ENCODE data around the gene FTO.

The FTO gene

DNA sequence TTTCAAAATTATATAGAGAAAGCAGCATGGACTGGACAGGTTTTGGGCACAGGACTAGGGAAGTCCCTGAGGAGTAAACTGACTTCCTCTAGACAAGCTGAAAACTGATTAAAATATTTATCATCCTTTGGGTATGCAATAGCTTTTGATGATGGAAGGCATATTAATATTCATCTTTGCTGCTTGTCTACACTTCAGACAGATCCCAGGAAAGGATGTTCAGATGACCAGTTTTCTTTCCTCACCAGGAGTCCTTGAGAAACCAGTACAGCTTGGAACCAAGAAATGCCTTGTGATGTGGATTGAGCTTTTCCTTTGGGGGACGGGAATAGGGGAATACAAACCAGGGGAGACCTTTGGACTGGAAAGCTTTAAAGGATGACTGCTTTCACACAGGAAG is 195.5 kb downstream of the FTO start:
- no peak for DNase-seq (ENCODE audit: low spot score)

DNA sequence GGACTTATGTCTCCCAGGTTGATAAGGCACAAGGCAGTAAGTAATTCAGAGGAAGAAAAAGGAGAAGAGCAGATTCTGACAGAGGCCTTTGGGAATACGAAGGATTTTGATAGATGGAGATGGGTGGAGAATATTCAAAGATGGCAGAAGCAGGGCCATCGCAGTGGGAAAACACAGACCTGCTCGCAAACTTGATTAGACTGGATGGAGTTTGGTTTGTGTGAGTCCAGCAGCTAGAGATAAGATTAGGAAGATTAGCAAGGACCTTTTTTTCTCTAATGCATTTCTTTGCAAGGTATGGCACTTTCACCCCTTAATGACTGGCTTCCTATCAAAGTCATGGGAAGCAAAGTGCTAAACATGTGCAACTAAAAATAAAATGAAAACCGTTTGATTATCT is 196.7 kb downstream of the FTO start:
- DNase-seq (ENCODE audit: low spot score), result no peak

DNA sequence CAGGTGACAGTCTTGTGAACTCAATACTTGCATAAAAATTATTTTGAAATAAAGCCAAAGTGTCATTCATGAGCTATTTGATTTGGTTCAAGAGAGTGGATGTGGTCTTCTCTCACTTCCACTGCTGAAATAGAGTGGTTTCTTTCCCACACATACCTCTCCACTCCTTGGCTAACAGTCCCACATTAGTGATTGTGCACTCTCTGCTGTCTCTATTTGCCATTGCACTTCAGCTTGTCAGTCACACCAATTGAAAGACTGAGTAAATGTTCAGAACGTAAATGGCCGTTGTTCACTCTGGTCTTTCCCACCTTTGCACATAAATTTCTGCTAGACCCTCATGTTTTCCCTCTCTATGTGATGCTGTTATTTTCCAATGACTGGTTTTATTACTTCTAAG is 197.5 kb downstream of the FTO start:
- DNase-seq (ENCODE audit: low spot score), result no peak

DNA sequence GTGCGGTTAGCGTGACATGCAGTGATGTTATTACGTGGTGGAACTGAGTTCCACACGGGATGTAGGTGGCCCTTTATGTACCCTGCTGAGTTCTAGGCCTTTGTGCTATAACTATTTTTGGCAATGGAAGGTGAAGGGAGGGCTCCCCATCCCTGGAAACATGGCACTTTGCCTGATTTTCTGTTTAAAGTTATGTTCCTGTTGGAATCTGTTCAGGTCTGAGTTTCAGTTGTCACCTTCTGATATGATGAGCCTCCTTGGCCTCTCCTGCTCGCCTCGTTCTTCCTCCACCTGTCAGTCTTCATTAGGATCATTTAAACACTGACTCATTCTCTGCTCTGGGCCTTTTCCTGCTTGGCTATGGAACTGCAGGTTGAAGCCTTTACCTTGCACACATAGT is 200.6 kb downstream of the FTO start:
- DNase-seq (ENCODE audit: low spot score), result no peak

DNA sequence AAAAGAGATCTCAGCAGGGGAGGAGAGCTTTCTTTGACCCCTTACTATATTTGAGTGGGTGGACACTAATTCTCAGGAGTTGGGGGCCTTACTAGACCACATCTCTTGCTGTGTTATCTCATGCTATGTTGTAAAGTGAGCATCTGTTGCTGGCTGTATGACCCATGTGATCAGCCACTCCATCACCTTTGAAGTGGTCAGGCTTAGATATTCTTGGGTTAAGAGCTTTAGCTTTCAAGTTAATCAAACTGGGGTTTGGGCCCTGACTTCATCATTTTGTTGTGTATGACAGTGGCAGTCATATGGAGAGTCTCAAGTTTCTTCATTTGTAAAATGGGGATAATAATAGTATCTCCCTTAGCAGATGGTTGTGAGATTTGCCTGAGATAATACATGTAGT is 201.1 kb downstream of the FTO start:
- DNase-seq (ENCODE audit: low spot score), result no peak

DNA sequence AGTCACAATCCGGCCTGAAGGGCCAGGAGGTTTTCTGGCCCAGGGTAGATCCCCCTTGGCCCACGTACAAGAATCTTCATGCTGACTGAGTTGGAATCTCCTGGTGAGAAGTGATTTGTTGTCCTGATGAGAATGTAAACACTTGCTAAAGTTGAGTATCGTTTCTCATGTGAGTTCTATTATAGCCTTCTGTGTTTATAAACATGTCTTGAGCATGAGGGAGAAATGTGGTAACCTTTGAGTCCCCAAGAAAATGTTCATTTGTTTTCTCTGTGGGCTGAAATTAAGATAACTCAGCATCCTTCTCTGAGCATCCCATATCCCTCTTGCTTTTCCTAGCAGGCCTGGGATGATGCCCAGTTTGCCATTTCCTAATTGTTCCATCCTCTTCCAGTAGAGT is 204.8 kb downstream of the FTO start:
- no peak for DNase-seq (ENCODE audit: low spot score)

DNA sequence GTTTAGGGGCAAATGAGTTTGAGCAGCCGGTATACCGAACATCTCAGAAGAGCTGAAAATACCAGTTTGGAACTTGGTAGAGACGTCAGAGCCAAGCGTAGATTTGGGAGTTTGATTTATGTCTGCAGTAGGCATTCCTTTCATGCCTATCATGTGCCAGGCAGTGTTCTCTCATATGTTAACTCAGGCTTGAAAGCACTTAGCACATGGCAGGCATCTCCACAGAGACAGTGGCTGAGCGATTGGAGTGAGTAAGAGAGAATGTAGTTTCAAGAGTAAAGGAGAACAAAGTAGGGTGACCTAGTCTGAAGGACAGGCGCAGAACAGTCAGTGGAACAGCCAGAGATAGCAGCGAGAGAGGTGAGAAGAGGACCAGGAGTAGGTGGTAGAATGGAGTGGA is 207.0 kb downstream of the FTO start:
- no peak for DNase-seq (ENCODE audit: low spot score)

DNA sequence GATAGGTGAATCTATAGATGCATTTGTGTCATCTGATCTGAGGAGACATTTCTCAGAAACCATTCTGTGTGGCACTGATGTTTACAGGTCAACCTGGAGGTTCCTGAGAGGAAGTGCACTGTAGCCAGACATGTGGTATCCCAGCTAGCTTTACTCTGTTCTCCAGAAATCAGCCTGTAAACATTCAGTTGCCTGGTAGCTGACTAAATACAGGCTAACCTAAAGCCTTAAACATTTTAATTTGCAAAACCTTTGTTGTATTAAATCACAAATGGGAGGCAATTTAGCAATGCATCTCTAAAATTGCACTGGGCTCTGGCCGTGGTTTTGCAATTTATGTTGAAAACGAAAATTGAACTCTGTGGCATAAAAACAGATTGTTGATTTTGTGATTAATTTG is 207.6 kb downstream of the FTO start:
- DNase-seq (ENCODE audit: low spot score), result no peak

DNA sequence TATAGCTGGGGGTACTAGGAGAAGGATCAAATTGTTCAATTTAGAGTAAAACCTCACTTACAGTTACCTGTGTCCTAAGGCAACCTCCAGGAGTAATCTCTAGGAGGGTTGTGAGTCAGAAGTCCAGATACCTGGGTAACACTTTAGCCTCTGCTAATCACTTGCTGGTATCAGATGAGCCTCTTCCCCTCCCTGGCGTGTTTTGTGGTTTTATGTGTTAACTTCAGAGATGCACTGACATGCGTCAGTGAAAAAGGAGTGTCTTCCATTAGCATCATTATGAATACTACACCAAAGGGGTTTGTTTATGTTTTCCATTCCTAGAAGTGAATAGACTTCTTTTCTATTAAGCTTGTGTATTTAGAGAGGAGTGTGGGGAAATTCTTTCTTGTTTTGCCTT is 208.2 kb downstream of the FTO start:
- no peak for DNase-seq (ENCODE audit: low spot score)

DNA sequence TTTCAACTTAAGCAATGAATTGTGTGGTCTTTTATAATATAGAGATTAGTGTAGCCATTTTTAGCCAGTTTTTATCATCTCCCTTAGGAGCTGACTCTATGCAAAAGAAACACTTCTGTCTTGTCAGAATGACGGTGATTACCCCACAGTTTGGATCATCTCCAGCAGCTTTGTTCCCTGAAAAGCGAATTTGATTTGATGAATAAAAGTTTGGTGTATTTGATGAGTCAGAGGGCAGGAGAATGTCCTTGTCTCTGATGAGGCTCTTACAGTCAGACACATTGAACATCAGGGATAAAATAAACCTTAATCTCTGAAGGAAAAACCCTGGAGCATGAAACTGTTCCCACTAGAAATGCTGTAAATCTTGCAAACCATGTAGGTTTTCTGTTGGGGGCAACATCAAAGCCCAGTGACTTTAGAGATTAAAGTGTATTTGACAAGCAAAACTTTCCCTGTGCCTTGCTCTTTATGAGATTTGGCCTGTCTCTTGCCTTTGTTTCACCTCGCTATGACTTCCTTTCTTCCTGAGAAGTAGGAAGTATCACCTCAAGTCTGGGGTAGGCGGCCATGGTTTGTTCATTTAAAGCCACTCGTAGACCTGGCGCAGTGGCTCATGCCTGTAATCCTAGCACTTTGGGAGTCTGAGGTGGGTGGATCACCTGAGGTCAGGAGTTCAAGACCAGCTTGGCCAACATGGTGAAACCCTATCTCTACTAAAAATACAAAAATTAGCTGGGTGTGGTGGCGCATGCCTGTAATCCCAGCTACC is 209.3 kb downstream of the FTO start:
- DNase-seq (ENCODE audit: low spot score), result no peak

DNA sequence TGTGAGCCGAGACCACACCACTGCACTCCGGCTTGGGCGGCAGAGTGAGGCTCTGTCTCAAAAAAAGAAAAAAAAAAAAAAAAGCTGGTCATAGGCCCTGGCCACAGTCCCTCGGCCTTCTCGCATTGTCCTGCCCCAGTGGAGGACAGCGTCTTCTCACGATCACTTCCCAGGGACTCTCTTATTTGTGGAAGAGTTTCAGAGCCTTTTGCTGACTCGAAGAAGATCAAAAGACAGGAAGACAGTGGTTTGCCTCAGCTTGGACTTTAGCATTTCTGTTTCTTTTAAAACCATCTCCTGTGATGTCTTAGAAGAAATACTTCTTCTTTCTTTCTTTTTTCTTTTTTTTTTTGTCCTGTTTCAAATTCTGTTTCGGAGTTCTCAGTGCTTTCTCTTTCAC is 210.0 kb downstream of the FTO start:
- no peak for DNase-seq (ENCODE audit: low spot score)

DNA sequence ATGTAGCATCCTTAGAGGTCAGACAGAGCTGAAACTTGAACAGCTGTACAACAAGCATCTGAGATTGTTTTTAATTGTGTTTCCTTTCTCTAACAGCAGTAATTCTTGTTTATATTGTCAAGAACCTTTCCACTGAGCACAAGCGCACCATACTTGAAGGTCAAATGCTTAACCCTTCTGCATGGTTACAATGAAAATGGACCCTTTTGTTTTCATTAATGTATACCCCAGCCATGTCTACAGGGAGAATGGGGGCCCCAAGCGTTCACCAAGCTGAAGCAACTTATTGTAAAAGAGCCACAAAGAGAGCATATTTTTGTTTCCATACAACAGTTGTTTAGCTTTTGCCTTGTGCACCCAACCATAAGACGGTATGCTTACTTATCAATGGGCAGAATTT is 210.8 kb downstream of the FTO start:
- no peak for DNase-seq (ENCODE audit: low spot score)

DNA sequence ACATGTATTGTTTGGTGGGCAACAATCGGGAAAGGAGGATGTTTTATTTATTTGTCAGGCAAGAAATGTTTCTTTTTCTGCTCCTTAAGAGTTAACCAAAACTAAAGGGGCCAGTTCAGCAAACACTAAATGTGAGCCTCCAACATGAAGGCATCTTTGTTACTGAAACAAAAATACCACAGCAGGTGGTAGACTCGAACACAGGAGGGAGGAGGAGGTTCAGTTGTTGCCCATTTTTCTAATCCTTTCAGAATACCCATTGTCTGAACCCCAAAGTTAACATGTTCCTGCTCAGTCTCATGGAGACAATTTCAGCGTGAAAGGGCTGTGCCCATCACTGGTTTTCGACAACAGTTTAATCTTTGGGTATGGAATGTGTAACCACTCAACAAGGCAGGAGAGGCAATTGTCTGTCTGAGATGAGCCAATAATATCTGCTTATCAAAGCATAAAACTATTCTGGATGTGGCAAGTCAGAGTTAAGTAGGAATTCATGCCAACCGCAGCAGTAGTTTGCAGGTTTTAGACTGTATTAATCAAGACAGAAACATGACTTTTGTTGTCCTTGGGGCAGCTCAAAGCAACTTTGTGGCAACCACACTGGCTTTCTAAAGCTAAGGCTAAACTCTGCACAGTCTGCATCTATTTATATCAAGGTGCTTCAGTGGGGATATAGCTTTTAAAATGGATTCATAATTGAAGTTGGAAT is 211.7 kb downstream of the FTO start:
- no peak for DNase-seq (ENCODE audit: low spot score)

DNA sequence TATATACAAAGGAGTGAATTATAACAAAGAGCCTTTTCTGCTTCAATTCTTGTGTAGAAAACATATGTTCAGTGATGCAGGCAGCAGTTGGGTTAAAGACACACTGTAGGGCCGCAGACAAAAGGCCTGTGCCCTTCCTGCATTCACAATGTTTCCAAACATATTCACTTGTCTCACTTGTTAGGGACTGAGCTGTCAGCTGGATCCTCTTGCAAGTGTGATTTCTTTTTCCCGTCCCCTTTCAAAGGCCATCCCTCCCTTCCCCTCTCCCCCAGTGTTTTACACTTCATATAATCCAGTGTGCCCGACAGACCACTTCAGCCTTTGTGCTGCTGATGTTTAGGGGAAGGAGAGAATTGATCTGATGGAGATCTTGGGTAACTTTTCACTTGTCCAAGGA is 217.0 kb downstream of the FTO start:
- DNase-seq (ENCODE audit: low spot score), result no peak

DNA sequence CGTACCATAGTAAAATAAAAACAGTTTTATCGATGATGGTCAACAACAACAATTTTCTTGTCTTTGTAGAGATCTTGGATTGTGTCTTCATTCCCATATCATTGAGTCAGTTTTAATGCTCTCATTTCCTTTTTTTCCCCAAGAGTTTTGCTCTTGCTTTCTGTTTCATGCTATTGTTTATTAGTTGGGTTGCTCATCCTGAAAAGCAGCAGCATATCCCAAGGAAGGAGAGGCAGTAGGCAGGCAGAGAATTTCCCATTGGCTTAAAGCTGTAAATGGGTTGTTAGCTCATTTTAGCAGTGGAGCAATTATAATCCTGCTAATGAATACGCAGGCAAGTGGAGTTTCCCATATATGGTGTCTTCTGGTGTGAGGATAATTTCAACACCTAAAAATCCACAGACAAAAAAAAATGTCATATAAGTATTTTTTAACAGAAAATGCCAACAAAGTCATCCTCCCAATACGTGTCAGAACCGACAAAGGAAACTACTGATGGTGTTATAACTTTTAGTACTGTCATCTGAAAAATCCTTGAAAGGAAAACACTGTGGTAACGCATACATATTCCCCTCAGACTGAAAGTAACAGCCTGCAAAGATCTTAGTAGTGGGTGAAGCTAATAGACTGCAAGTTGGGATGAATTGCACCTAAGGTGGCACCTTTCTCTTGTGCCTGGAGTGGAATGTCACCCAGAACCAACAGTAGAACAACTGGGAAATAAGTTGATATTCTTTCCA is 218.3 kb downstream of the FTO start:
- no peak for DNase-seq (ENCODE audit: low spot score)

DNA sequence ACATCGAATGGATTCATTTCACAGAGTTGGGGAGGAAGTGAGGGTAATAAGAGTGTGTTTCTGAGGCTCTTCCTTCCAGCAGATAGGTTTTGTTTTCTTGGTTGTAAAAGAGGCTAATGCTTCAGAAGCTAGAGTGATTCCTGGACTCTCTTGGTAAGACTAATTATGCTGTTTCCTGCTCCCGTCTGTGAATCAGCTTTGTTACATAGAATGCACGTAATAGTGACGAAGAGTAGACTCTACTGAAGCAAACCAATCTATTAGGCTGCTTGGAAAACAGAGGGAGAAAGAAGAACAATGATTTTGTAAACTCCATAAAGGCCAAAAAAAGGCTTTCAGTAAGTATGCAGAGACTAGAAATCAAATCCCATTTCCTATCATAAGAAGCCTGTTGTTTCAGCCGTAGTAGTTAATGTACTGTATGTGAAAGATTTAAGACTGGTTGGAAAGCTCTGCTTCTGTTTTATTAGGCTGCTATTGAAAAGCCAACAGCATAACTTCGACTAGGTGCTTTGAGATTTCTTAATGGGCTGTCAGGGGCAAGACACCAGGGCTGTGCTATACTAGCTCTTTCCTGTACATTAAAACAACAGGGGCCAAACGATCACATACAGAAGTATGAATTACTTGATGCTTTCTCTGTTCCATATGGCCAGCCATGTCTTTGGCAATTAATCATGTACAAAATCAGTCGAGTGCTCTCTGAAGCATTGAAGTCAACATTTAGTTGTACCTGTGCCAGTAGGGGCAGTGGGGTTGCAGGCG is 219.0 kb downstream of the FTO start:
- DNase-seq (ENCODE audit: low spot score), result no peak

DNA sequence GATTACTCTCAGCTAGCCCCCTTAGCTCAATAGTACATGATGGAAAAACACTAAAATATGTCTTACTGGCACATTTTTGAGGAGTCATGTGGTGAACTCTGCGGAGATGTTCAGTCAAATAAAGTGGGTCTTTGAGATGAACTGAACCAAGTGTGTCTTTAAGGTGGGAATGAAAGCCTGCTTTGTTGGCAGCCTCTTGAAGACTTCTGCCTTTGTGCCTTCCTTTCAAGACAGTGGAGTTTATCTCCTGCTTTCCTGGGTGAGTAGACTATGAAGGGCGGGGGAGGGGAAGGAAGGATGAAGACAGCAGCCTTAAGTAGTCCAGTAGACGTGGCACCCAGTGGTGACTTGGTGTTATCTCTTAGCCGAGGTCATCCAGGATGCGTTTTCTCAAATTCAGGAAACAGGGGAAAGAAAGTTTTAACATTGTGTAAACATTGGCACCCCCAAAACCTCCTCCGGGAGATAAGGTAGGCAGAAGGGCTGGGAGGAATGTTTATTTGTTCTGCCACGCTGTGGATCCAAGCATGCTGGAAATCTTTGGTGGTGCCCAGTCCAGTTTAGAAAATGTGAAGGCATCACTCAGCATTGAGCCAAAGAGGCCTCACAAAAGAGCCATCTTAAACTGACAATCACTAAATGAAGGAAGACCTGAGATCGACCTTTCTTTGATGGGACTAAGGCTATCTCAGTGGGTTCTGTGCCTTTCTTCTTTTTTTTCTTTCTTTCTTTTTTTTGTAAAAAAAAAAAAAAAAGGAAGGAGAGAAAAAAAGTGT is 220.6 kb downstream of the FTO start:
- DNase-seq (ENCODE audit: low spot score), result no peak

DNA sequence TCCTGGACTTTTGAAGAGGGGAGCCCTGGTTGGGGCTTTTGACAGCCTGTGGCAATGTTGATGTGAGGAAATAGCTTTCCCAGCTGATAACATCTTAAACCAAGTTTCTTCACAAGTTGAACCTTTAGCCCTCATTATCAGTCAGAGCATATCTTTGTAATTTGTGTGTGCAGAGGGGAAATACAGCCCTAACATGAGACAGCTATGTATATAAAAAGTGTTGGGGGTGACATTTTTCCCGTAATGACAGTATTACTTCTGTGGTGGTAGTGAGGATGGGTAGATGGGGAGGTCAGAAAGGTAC is 221.1 kb downstream of the FTO start:
- DNase-seq (ENCODE audit: low spot score), result no peak

DNA sequence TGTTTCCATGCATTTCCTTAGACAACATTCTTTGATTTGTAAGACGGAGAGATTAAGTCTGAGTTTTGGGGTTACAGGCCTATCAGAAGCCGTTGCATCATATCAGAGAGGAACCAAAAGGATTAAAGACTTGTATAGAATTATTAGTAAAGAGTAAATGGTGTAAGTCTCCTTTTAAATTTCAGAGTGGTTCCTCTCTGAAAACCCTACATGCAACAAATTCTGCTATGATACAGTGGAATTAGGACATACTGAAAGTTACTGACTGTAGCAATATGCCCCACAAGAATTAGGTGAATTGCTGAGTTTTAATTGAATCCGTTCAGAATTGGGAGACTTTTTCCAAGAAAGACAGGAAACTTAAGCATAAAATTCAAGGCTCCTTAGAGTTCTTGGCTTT is 221.6 kb downstream of the FTO start:
- no peak for DNase-seq (ENCODE audit: low spot score)

DNA sequence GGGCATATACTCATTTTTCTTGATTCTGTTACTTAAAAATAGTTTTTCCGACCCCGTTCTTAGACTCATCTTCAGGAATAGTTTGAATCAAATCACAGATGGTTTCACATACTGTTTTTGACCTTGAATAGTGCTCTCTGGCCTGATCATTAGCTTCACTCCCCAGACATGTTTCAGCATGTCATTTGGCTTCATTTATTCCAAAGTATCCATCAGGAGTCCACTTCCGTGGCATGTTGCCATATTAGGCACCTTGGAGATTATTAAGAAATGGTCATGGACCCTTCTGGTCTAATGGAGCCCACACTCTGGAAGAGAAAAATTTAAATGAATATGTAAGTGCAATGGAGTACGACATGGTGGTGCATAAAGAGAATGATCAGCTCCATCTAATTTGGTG is 222.3 kb downstream of the FTO start:
- no peak for DNase-seq (ENCODE audit: low spot score)

DNA sequence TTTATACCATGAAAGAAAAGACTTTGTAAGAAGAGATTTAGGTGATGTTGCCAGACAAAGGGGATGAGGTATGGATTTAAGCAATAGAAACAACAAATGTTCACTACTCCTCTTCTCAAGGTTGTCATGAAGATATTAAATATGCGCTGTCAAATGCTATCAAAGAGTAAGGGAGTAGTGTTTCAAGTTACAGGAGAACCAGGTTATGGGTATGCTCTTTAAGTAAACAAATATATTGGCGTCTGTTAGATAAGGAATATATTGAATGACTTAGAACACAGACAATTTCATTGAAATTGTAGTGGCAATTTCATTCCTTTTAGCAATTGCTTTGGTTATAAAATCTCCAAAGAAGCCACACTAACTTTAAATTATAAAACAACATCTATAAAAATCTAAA is 229.0 kb downstream of the FTO start:
- no peak for DNase-seq (ENCODE audit: low spot score)

DNA sequence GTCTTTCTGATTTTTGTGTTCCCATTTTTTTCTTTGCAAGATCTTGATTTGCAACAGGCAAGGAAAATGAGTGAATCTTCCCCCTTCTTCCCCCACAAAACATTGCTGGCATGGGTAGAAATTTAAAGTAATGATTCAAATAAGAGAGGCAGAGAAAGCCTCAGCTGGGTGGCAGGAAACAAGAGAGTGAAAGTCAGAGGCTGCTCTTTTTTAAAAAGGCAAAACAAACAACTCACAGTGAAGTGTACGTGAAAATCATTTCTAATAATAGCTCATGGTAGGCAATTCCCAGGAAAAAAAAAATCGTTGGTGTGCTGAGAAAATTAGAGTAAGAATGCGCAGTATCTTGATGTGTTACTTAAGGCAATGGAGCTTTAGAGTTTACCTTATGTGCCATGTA is 229.5 kb downstream of the FTO start:
- no peak for DNase-seq (ENCODE audit: low spot score)
